ENCODE data around the gene COX7A1. TPM values are rescaled to one million over a fixed set of nuclear protein-coding genes. Genes with fewer than 3 reads are reported as not detected.

Gene COX7A1
- total RNA-seq, 1 donor = 18.6 TPM

GRCh38 chr19:36128392-36128736, 23.9 kb downstream of the COX7A1 start:
- TF ChIP-seq, protein P1, sequence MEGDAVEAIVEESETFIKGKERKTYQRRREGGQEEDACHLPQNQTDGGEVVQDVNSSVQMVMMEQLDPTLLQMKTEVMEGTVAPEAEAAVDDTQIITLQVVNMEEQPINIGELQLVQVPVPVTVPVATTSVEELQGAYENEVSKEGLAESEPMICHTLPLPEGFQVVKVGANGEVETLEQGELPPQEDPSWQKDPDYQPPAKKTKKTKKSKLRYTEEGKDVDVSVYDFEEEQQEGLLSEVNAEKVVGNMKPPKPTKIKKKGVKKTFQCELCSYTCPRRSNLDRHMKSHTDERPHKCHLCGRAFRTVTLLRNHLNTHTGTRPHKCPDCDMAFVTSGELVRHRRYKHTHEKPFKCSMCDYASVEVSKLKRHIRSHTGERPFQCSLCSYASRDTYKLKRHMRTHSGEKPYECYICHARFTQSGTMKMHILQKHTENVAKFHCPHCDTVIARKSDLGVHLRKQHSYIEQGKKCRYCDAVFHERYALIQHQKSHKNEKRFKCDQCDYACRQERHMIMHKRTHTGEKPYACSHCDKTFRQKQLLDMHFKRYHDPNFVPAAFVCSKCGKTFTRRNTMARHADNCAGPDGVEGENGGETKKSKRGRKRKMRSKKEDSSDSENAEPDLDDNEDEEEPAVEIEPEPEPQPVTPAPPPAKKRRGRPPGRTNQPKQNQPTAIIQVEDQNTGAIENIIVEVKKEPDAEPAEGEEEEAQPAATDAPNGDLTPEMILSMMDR (IDR thresholded peaks at IDR 0.05; ENCODE audit: insufficient read depth, low read depth, low read length) = no peak
- no peak for DNase-seq (ENCODE audit: low read depth)
- peak overlapping the region; percentile 67 for H3K4me3 ChIP-seq (ENCODE audit: low read depth, low read length)

- H3K4me3 ChIP-seq (ENCODE audit: low read depth, low read length) = no peak overlapping the region
- DNase-seq (ENCODE audit: low read depth) = no peak
- TF ChIP-seq, protein P1 (IDR thresholded peaks at IDR 0.05; ENCODE audit: insufficient read depth, low read depth, low read length) = no peak
Observed at GRCh38 chr19:36125557-36125956, 26.7 kb downstream of the COX7A1 start.

- TF ChIP-seq, protein P1 (IDR thresholded peaks at IDR 0.05; ENCODE audit: insufficient read depth, low read depth, low read length) = no peak
- no peak overlapping the region for H3K4me3 ChIP-seq (ENCODE audit: low read depth, low read length)
- no peak for DNase-seq (ENCODE audit: low read depth)
Observed at GRCh38 chr19:36121486-36122124, 30.6 kb downstream of the COX7A1 start.

DNA sequence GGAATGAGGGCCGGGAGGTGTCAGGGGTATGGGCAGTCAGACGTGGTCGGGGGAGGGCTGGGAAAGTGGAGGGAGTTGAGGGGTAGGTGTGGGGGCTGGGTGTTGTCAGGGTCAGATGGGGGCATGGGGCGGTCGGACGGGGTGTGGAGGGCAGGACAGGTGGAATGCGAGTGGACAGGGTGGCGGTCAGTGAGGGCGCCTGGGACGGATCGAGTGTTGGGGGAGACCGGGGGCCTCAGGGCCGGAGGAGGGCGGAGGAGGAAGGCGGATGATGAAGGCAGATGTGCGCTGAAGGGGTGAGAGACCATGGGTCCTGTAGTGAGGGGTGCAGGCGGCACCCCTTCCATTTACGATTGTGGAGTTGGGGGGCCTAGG, 31.3 kb downstream of the COX7A1 start:
- TF ChIP-seq, protein P1 (IDR thresholded peaks at IDR 0.05; ENCODE audit: insufficient read depth, low read depth, low read length) = no peak
- DNase-seq (ENCODE audit: low read depth) = no peak
- no peak overlapping the region for H3K4me3 ChIP-seq (ENCODE audit: low read depth, low read length)

GRCh38 chr19:36120092-36120983, 31.9 kb downstream of the COX7A1 start:
- TF ChIP-seq, protein P1 (IDR thresholded peaks at IDR 0.05; ENCODE audit: insufficient read depth, low read depth, low read length) = no peak
- DNase-seq (ENCODE audit: low read depth) = no peak
- H3K4me3 ChIP-seq (ENCODE audit: low read depth, low read length) = no peak overlapping the region

- peak overlapping the region; percentile 80 for H3K4me3 ChIP-seq (ENCODE audit: low read depth, low read length)
- no peak for DNase-seq (ENCODE audit: low read depth)
- TF ChIP-seq, protein P1 (IDR thresholded peaks at IDR 0.05; ENCODE audit: insufficient read depth, low read depth, low read length) = no peak
Observed at GRCh38 chr19:36116344-36116637, 36.0 kb downstream of the COX7A1 start.

Measured in fibroblast of villous mesenchyme (primary cell).